ENCODE measurements around the gene FRMD4A. TPM values are rescaled to one million over a fixed set of nuclear protein-coding genes. Genes with fewer than 3 reads are reported as not detected.

The FRMD4A gene
- total RNA-seq, 2 experiments from 2014 or later, result 3.1 to 3.7 TPM

- Mint-ChIP-seq H3K4me3 (no peak overlapping the region), H3K4me1 (ENCODE audit: low read depth) (no peaks in the 10 kb centered on the region), H3K36me3 (ENCODE audit: low read depth) (no peaks in the 10 kb centered on the region), H3K9me3 (no peaks in the 10 kb centered on the region), H3K27me3 (peaks cover 14% of the 10 kb centered on the region), H3K27ac (no peak overlapping the region)
- Histone ChIP-seq H3K4me1 (ENCODE audit: insufficient read depth, low read length) (no peaks in the 10 kb centered on the region), H3K27me3 (ENCODE audit: control insufficient read depth in 1 of 2, insufficient read depth in 2 of 2, low read length in 2 of 2) (no peaks in the 10 kb centered on the region), H3K36me3 (ENCODE audit: insufficient read depth, low read length) (no peaks in the 10 kb centered on the region), H3K9me3 (ENCODE audit: control insufficient read depth in 1 of 2, insufficient read depth in 1 of 2, low read length in 2 of 2) (no peaks in the 10 kb centered on the region), H3K27ac (ENCODE audit: low read depth in 1 of 2, low read length in 2 of 2) (no peak overlapping the region), H3K4me3 (ENCODE audit: low read length) (no peak overlapping the region)
- ATAC-seq (ENCODE audit: poor library complexity), result no peak
- no peak for TF ChIP-seq CTCF (IDR thresholded peaks at IDR 0.05)
- ChIA-PET POLR2A (no interaction called here), CTCF (no interaction called here)
- no peak for DNase-seq
- intact Hi-C loops (cut with DNase I, micrococcal nuclease), result no loop called here
Observed at GRCh38 chr10:14112056-14112455, 218.7 kb downstream of the FRMD4A start.

- ATAC-seq (ENCODE audit: poor library complexity) (no peak), DNase-seq (no peak)
- no peaks in the 10 kb centered on the region for H3K27me3 ChIP-seq (ENCODE audit: control insufficient read depth in 1 of 2, insufficient read depth in 2 of 2, low read length in 2 of 2)
- no peaks in the 10 kb centered on the region for H3K9me3 Mint-ChIP-seq
- no peaks in the 10 kb centered on the region for H3K4me1 Mint-ChIP-seq (ENCODE audit: low read depth)
- H3K36me3 ChIP-seq (ENCODE audit: insufficient read depth, low read length), result no peaks in the 10 kb centered on the region
- ChIA-PET POLR2A (no interaction called here), CTCF (no interaction called here)
- peaks cover 14% of the 10 kb centered on the region for H3K27me3 Mint-ChIP-seq
- H3K4me1 ChIP-seq (ENCODE audit: insufficient read depth, low read length), result no peaks in the 10 kb centered on the region
- H3K36me3 Mint-ChIP-seq (ENCODE audit: low read depth), result no peaks in the 10 kb centered on the region
- H3K9me3 ChIP-seq (ENCODE audit: control insufficient read depth in 1 of 2, insufficient read depth in 1 of 2, low read length in 2 of 2), result no peaks in the 10 kb centered on the region
- H3K4me3 Mint-ChIP-seq, result no peak overlapping the region
- no peak overlapping the region for H3K27ac Mint-ChIP-seq
- H3K4me3 ChIP-seq (ENCODE audit: low read length), result no peak overlapping the region
- intact Hi-C loops (cut with DNase I, micrococcal nuclease), result no loop called here
- no peak overlapping the region for H3K27ac ChIP-seq (ENCODE audit: low read depth in 1 of 2, low read length in 2 of 2)
- no peak for TF ChIP-seq CTCF (IDR thresholded peaks at IDR 0.05)
Observed at GRCh38 chr10:14111208-14111607, 219.5 kb downstream of the FRMD4A start.

- ATAC-seq (ENCODE audit: poor library complexity) (no peak), DNase-seq (no peak)
- Histone ChIP-seq H3K4me3 (ENCODE audit: low read length) (no peak overlapping the region), H3K27me3 (ENCODE audit: control insufficient read depth in 1 of 2, insufficient read depth in 2 of 2, low read length in 2 of 2) (no peaks in the 10 kb centered on the region), H3K9me3 (ENCODE audit: control insufficient read depth in 1 of 2, insufficient read depth in 1 of 2, low read length in 2 of 2) (peaks cover 3 to 8% of the 10 kb centered on the region in 2 experiments), H3K4me1 (ENCODE audit: insufficient read depth, low read length) (no peaks in the 10 kb centered on the region), H3K27ac (ENCODE audit: low read depth in 1 of 2, low read length in 2 of 2) (no peak overlapping the region), H3K36me3 (ENCODE audit: insufficient read depth, low read length) (no peaks in the 10 kb centered on the region)
- TF ChIP-seq CTCF (IDR thresholded peaks at IDR 0.05), result no peak
- intact Hi-C loops (cut with DNase I, micrococcal nuclease), result no loop called here
- POLR2A ChIA-PET, result no interaction called here
- Mint-ChIP-seq H3K4me1 (ENCODE audit: low read depth) (no peaks in the 10 kb centered on the region), H3K36me3 (ENCODE audit: low read depth) (no peaks in the 10 kb centered on the region), H3K27me3 (peaks cover 14% of the 10 kb centered on the region), H3K9me3 (peaks cover 2% of the 10 kb centered on the region), H3K27ac (no peak overlapping the region), H3K4me3 (no peak overlapping the region)
- CTCF ChIA-PET, result no interaction called here
Observed at GRCh38 chr10:14106828-14107227, 223.9 kb downstream of the FRMD4A start.
